ENCODE measurements around the gene WIZ.
"Not testable (repeated sequence)": the region's sequence is repeated elsewhere in the genome, so short reads cannot be mapped to it uniquely, and the experiment has no call there.

Gene WIZ

DNA sequence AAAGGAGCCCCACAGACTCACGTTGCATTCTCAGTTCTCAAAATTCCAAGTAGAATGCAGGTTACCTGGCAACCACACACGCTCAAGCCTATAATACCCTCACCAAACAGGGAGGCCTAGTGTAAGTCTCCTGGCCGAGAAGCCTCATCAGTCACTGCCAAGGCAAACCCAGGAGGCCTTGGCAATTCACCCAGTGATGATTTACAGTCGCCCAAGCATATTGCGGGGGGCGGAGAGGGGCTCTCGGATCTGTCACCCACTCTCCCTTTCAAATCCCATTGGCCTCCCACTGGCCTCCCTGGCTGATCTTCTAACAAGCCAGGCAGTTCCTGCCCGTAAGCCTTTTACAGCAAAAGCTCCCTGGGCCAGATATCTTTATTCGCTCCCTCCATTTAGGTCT lies 32.1 kb downstream of the WIZ start:
- no peaks in the 10 kb centered on the region for H3K27me3 ChIP-seq (ENCODE audit: insufficient read depth, low read length)
- H3K4me3 ChIP-seq (ENCODE audit: low read length), result peak overlapping the region; percentile 95
- H2AFZ ChIP-seq (ENCODE audit: low read depth, low read length), result no peak overlapping the region
- peaks cover 15% of the 10 kb centered on the region for H3K4me1 ChIP-seq (ENCODE audit: insufficient read depth, low read length)
- H3K9me3 ChIP-seq (ENCODE audit: low read length), result no peaks in the 10 kb centered on the region
- peaks cover 35% of the 10 kb centered on the region for H3K36me3 ChIP-seq (ENCODE audit: insufficient read depth, low read length)

DNA sequence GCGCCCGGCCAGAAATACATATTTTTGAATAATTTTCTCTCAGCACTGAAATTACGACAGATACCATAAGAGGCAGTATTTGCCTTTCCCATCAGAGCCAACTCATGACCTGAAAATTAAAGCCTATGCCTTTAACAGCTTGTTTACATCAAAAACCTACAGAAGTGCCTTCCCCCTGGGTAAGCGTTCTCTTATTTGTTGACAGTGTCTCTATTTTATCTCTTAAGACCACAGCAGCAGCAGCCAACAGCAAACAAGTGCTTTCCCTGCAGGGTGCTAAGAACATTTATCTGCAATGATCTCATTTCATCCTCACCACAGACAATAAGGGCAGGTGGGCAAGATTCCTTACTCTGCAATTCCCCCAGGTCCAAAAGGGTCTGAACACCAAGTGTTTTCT lies 36.9 kb downstream of the WIZ start:
- no peak overlapping the region for H3K4me3 ChIP-seq (ENCODE audit: low read length)
- H2AFZ ChIP-seq (ENCODE audit: low read depth, low read length), result no peak overlapping the region
- peaks cover 11% of the 10 kb centered on the region for H3K4me1 ChIP-seq (ENCODE audit: insufficient read depth, low read length)
- H3K27me3 ChIP-seq (ENCODE audit: insufficient read depth, low read length), result no peaks in the 10 kb centered on the region
- H3K36me3 ChIP-seq (ENCODE audit: insufficient read depth, low read length), result peaks cover 54% of the 10 kb centered on the region
- H3K9me3 ChIP-seq (ENCODE audit: low read length), result no peaks in the 10 kb centered on the region

DNA sequence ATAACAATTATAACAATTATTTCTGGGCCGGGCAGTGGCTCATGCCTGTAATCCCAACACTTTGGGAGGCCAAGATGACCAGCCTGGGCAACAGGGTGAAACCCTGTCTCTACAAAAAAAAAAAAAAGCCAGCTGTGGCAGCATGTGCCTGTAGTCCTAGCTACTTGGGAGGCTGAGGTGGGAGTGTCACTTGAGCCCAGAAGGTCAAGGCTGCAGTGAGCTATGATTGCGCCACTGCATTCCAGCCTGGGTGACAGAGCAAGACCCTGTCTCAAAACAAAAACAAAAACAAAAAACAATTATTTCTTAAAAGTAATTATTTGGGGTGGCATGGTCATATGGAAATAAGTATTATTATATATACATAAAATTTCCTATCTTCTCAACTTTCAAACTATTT lies 38.4 kb downstream of the WIZ start:
- peaks cover 54% of the 10 kb centered on the region for H3K36me3 ChIP-seq (ENCODE audit: insufficient read depth, low read length)
- not testable (repeated sequence) for H3K9me3 ChIP-seq (ENCODE audit: low read length); H3K4me1 ChIP-seq (ENCODE audit: insufficient read depth, low read length); H3K27me3 ChIP-seq (ENCODE audit: insufficient read depth, low read length); H3K4me3 ChIP-seq (ENCODE audit: low read length); H2AFZ ChIP-seq (ENCODE audit: low read depth, low read length)

DNA sequence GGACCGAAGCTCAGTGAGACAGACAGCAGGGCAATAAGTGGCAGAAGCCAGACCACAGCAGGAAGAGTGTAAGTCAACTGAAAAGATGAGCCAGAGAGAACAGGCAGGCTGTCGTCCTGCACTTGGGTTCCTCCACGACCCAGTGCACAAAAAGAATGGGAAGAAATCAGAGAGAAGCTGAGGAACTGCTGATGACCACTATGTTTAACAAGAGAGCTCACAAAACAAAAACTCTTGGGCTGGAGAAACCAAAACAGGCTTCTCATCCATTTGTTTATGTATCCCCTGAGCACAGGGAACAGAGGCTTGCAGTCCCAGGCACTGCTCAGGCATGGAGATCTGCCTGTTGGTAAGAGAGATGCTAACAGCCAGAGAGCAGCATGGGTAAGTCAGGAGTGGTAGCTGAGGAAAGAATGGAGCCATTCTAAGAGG lies 45.0 kb downstream of the WIZ start:
- Histone ChIP-seq H2AFZ (ENCODE audit: low read depth, low read length) (no peak overlapping the region), H3K27me3 (ENCODE audit: insufficient read depth, low read length) (no peaks in the 10 kb centered on the region), H3K4me3 (ENCODE audit: low read length) (no peak overlapping the region), H3K4me1 (ENCODE audit: insufficient read depth, low read length) (peaks cover 6% of the 10 kb centered on the region), H3K36me3 (ENCODE audit: insufficient read depth, low read length) (peaks cover 70% of the 10 kb centered on the region), H3K9me3 (ENCODE audit: low read length) (no peaks in the 10 kb centered on the region)

DNA sequence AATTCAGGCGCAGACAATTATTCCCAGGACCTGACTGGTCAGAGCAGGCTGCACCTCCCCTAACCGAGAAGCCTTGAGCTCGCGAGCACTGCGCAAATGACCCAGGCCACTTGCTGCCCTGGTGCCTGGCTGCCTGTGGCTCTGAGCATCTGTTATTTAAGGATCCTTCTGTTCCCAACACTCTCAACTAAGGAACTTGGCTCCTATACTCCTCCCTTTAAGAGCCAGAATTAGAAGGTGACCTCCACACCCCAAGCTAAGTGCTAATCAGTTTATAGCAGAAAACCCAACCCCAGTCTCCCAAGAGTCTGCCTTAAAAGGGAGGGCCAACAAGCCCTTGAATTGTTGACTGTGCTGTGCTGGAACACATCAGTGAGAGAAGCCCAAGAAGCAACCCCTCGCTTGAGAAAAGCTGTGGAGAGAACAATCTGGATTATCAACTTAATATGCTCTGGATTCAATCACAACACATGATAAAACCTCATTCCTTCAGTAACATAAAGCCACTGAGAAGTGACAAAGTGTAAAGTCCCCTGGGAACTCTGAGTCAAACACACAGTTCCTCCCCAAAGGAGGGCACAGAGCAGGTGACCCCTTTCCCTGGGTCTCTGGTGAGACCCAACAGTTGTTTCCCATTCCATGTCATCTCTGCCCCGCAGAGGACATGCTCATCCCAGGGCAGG lies 45.5 kb downstream of the WIZ start:
- H3K36me3 ChIP-seq (ENCODE audit: insufficient read depth, low read length), result peaks cover 70% of the 10 kb centered on the region
- H3K9me3 ChIP-seq (ENCODE audit: low read length), result no peaks in the 10 kb centered on the region
- H3K27me3 ChIP-seq (ENCODE audit: insufficient read depth, low read length), result no peaks in the 10 kb centered on the region
- no peak overlapping the region for H3K4me3 ChIP-seq (ENCODE audit: low read length)
- no peak overlapping the region for H2AFZ ChIP-seq (ENCODE audit: low read depth, low read length)
- H3K4me1 ChIP-seq (ENCODE audit: insufficient read depth, low read length), result peaks cover 6% of the 10 kb centered on the region

DNA sequence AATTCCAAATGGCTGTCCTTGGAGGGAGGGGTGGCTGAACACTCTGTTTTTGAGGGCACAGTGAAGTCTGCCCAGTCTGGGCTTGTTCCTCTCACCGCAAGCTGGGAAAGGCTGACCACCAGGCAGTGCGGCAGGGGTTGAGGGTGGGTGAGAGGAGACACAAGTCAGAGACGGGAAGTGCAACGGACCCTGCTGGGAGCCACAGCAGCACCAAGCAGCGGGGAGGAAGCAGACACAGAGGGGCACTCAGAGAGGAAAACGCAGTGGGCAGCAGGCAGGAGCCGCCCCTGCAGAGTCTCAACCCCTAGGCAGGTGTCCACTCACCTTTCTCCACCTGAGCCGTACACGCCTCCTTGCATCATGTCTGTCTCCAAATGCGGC lies 46.6 kb downstream of the WIZ start:
- Histone ChIP-seq H3K4me3 (ENCODE audit: low read length) (no peak overlapping the region), H3K4me1 (ENCODE audit: insufficient read depth, low read length) (peaks cover 6% of the 10 kb centered on the region), H3K36me3 (ENCODE audit: insufficient read depth, low read length) (peaks cover 75% of the 10 kb centered on the region), H3K27me3 (ENCODE audit: insufficient read depth, low read length) (no peaks in the 10 kb centered on the region), H2AFZ (ENCODE audit: low read depth, low read length) (no peak overlapping the region), H3K9me3 (ENCODE audit: low read length) (no peaks in the 10 kb centered on the region)

DNA sequence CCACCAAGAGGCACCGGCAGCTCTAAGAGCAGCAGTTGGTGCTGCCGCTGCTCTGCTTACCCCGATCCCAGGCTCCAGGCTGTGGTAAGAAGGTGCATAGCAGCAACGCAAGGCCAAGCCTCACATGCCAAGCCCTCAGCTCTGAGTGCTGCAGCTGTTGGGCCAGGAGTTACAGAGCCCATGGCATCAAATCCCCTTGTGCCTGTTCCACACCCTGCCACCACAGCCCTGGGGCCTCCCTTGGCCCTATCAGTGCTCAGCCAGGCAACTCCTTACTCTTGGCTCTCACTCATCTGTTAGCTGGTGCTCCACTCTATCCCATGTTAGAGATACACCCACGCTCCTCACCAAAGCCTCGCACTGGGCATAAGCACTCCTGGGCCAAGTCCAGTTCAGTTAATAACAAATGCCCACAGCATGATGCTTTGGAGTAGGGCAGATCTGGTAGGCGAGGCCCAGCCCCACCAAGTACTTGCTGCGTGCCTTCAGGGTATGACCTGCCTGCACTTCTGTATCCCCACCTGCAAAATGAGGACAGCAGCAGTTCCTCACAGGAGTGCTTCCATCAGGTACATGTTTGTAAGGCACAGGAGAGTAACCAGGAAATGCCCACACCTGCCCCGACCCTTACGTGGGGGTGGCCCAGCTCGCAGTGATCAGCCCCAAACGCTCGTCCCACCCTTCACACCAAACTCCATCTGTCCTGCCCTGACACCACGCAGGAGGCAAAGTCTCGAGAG lies 47.2 kb downstream of the WIZ start:
- Histone ChIP-seq H3K4me3 (ENCODE audit: low read length) (no peak overlapping the region), H3K27me3 (ENCODE audit: insufficient read depth, low read length) (no peaks in the 10 kb centered on the region), H3K4me1 (ENCODE audit: insufficient read depth, low read length) (peaks cover 6% of the 10 kb centered on the region), H3K36me3 (ENCODE audit: insufficient read depth, low read length) (peaks cover 75% of the 10 kb centered on the region), H2AFZ (ENCODE audit: low read depth, low read length) (no peak overlapping the region), H3K9me3 (ENCODE audit: low read length) (no peaks in the 10 kb centered on the region)

DNA sequence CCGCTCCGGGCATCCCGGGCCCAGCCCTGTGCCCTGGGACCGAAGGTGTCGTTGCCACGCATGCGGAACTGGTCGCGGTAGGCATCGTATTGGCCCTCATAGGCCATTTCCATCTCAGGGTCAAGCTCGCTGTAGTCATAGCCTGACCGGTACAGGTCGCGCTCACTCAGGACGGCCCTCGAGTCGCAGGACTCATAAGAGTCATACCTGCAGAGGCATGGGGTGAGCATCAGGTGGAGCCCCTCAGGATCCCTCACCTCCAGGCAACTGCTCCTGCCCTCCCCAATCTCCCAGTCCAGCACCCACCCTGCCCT lies 48.4 kb downstream of the WIZ start:
- Histone ChIP-seq H3K9me3 (ENCODE audit: low read length) (no peaks in the 10 kb centered on the region), H3K36me3 (ENCODE audit: insufficient read depth, low read length) (peaks cover 79% of the 10 kb centered on the region), H3K4me3 (ENCODE audit: low read length) (no peak overlapping the region), H2AFZ (ENCODE audit: low read depth, low read length) (no peak overlapping the region), H3K27me3 (ENCODE audit: insufficient read depth, low read length) (no peaks in the 10 kb centered on the region), H3K4me1 (ENCODE audit: insufficient read depth, low read length) (peaks cover 6% of the 10 kb centered on the region)

DNA sequence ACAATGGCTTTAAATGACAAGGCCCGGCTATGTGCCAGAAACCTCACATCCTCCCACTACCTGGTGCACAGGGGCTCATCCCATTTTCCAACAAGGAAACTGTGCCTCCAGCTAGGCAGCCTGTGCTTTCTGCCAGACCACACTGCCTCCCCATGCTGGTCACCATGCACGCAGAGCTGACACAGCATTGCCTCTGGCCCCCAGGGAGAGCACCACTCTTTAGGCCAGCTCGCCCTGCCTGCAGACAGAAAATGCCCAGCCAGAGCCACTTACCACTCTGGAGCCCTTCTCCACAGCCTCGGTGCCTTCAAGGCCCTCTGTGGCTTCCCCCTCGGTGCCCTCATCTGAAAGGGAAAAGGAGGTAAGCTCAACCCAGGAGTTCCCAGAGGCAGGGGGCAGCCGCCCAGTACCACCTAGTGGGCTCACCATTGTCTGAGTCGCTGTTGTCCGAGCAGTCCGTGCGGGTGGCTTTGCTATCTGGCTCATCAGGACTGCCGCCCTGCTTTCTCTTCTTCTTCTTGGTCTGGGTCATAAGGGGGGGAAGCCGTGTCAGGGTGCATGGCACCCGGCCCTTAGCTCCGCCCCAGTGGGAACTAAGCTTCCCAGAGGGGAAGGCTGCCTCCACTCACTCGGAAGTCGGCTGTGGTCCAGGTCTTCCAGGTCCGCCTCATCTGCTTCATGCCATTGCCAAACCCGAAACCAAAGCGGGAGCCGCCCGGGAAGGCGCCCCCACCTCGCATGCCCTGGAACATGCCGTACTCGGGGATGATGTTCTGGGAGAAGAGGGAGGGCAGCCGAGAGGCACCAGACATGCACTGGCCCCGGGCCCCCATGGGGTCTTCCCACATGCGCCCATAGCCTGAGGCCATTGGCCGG lies 49.0 kb downstream of the WIZ start:
- Histone ChIP-seq H2AFZ (ENCODE audit: low read depth, low read length) (no peak overlapping the region), H3K36me3 (ENCODE audit: insufficient read depth, low read length) (peaks cover 81% of the 10 kb centered on the region)

DNA sequence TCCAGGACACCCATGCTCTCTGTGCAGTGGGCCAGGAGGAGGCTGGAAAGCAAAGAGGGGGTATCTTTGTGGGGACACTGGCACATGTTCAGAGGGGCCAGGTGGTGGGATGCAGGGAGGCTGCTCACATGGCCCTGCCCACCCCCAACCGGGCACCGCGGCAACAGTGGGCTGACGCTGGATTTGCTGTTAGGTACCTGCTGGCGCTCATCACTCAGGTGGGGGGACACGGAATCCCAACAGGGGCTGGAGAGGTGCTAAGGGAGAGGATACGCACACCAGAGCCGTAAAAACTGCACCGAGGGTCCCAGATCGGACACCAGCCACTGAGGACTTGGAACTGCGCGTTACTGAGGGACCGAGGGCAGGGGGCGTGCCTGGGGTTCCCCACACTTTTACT lies 50.1 kb downstream of the WIZ start:
- H3K9me3 ChIP-seq (ENCODE audit: low read length), result peaks cover 2% of the 10 kb centered on the region
- no peaks in the 10 kb centered on the region for H3K27me3 ChIP-seq (ENCODE audit: insufficient read depth, low read length)
- H2AFZ ChIP-seq (ENCODE audit: low read depth, low read length), result no peak overlapping the region
- H3K4me3 ChIP-seq (ENCODE audit: low read length), result no peak overlapping the region
- H3K4me1 ChIP-seq (ENCODE audit: insufficient read depth, low read length), result peaks cover 2% of the 10 kb centered on the region
- H3K36me3 ChIP-seq (ENCODE audit: insufficient read depth, low read length), result peaks cover 85% of the 10 kb centered on the region

More for the DNA sequence above, 49.0 kb downstream of the WIZ start:
- H3K9me3 ChIP-seq (ENCODE audit: low read length), result peaks cover 2% of the 10 kb centered on the region
- H3K4me1 ChIP-seq (ENCODE audit: insufficient read depth, low read length), result peaks cover 6% of the 10 kb centered on the region
- no peak overlapping the region for H3K4me3 ChIP-seq (ENCODE audit: low read length)
- H3K27me3 ChIP-seq (ENCODE audit: insufficient read depth, low read length), result no peaks in the 10 kb centered on the region

DNA sequence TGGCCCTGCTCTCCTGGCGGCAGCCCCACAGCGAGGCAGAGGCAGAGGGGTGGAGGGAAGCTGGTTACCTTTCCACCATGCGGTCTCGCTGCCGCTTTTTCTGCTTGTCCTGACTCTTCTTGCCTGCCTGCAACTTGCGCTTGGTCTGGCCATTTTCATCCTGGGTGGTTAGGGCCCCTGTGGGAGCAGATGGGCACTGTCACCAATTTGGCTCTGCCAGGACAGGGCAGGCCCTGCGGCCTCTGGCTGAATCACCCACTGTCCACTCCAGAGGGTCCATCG lies 50.6 kb downstream of the WIZ start:
- no peak overlapping the region for H3K4me3 ChIP-seq (ENCODE audit: low read length)
- H3K36me3 ChIP-seq (ENCODE audit: insufficient read depth, low read length), result peaks cover 85% of the 10 kb centered on the region
- no peak overlapping the region for H2AFZ ChIP-seq (ENCODE audit: low read depth, low read length)
- H3K4me1 ChIP-seq (ENCODE audit: insufficient read depth, low read length), result no peaks in the 10 kb centered on the region
- peaks cover 2% of the 10 kb centered on the region for H3K9me3 ChIP-seq (ENCODE audit: low read length)
- no peaks in the 10 kb centered on the region for H3K27me3 ChIP-seq (ENCODE audit: insufficient read depth, low read length)

DNA sequence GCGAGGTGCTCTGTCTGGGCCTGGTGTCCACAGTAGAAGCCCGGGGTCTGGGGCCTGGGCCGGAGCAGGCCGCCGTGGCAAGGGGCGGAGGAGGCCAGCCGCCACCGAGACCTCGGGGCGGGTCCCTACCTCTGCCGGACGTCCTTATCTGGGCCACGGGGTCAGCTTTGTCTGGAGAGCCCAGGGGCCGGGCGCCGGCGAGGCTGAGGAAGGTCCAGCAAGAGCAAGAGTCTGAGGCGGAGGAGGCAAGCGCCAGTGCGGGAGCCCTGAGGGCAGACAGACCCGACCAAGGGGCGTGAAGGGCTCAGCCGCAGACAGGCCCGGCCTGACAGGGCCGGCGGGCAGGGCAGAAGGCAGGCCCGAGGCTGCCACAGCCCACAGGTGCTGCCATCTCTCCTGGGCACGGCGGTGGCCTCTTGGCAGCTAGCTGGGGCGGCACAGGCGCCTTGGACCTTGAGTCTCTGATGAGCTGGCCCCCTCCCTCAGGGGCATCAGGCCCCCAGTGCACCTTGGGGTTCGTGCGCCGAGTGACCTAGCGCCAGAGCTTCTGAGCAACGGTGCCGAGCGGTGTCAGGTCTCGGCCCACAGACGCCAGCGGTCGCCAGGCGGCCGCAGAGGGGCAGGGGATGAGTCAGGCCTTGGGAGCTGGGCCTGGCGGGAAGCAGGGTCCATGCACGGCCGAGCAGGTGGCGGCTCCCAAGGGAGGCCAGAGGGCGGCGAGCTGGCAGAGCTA lies 51.1 kb downstream of the WIZ start:
- H3K9me3 ChIP-seq (ENCODE audit: low read length), result peaks cover 2% of the 10 kb centered on the region
- H3K27me3 ChIP-seq (ENCODE audit: insufficient read depth, low read length), result no peaks in the 10 kb centered on the region
- H3K36me3 ChIP-seq (ENCODE audit: insufficient read depth, low read length), result peaks cover 85% of the 10 kb centered on the region
- H3K4me3 ChIP-seq (ENCODE audit: low read length), result no peak overlapping the region
- H2AFZ ChIP-seq (ENCODE audit: low read depth, low read length), result no peak overlapping the region
- no peaks in the 10 kb centered on the region for H3K4me1 ChIP-seq (ENCODE audit: insufficient read depth, low read length)

DNA sequence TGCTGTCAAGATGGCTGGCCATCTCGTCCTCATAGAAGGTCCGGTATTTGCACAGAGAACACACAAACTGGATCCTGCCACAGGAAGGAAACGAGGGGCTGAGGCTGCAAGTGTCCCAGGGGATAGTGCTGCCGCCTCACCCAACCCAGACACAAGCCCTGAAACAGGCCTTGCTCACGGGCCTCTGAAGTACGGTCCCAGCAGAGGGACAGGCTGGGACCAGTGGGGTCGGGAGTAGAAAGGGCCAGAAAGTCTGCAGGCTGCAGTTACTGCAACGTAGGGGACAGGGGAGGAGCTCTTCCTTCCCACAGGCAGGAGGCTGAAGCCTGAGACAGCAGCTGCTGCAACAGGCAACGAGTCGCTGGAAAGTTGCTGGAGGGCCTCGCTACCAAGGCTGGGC lies 52.0 kb downstream of the WIZ start:
- H3K4me1 ChIP-seq (ENCODE audit: insufficient read depth, low read length), result no peaks in the 10 kb centered on the region
- H3K4me3 ChIP-seq (ENCODE audit: low read length), result no peak overlapping the region
- H2AFZ ChIP-seq (ENCODE audit: low read depth, low read length), result no peak overlapping the region
- H3K36me3 ChIP-seq (ENCODE audit: insufficient read depth, low read length), result peaks cover 85% of the 10 kb centered on the region
- peaks cover 2% of the 10 kb centered on the region for H3K9me3 ChIP-seq (ENCODE audit: low read length)
- H3K27me3 ChIP-seq (ENCODE audit: insufficient read depth, low read length), result no peaks in the 10 kb centered on the region
